ENCODE measurements around the gene SSNA1.

Gene SSNA1

GRCh38 chr9:137231372-137232039, 43.0 kb downstream of the SSNA1 start:
- H3K4me3 ChIP-seq (ENCODE audit: low read length) = no peak overlapping the region
- H3K9me3 ChIP-seq (ENCODE audit: insufficient read depth, low read length) = no peaks in the 10 kb centered on the region
- no peaks in the 10 kb centered on the region for H3K79me2 ChIP-seq (ENCODE audit: low read length)
- H3K36me3 ChIP-seq (replicated peaks; ENCODE audit: low read depth, low read length) = no peaks in the 10 kb centered on the region
- 0 out of 2 replicates have a peak, but pooled peaks cover 2% of the 10 kb centered on the region for H3K27me3 ChIP-seq (ENCODE audit: low read depth, low read length)
- H4K20me1 ChIP-seq (ENCODE audit: insufficient read depth, low read length) = no peaks in the 10 kb centered on the region
- no peak overlapping the region for H2AFZ ChIP-seq (ENCODE audit: low read depth, low read length)
- H3K4me1 ChIP-seq (ENCODE audit: low read length) = peaks cover 29% of the 10 kb centered on the region
- no peak overlapping the region for H3K9ac ChIP-seq (ENCODE audit: low read length)
- no peak for TF ChIP-seq EZH2phosphoT487 (IDR thresholded peaks at IDR 0.05; ENCODE audit: low read depth)
- no peak for TF ChIP-seq CTCF (IDR thresholded peaks at IDR 0.05; ENCODE audit: low read depth, low read length)
- no peak overlapping the region for H3K4me2 ChIP-seq (ENCODE audit: low read length)
- H3K27ac ChIP-seq (ENCODE audit: low read length) = no peak overlapping the region

DNA sequence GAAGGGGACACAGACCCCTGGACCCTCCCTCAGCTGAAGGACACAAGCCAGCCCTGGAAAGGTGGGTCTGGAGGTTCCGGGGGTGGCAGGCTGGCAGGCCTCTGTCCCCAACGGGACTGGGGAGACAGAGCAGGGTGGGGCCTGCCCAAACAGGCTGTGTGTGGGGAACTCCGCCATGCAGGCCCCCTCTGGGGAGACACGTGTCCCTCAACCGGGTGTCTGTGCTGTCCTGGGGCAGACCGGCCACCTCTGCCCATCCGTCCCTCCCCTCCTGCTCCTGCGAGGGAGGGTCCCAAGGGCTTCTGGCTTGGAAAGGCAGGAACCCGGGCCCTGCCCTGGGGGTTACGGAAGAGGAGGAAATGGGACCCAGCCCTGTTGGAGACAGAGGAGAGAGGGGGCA, 43.6 kb downstream of the SSNA1 start:
- no peak overlapping the region for H3K4me2 ChIP-seq (ENCODE audit: low read length)
- H3K27me3 ChIP-seq (ENCODE audit: low read depth, low read length) = 0 out of 2 replicates have a peak, but pooled peaks cover 2% of the 10 kb centered on the region
- peaks cover 34% of the 10 kb centered on the region for H3K4me1 ChIP-seq (ENCODE audit: low read length)
- 0 out of 2 replicates have a peak, but pooled peaks cover under 1% of the 10 kb centered on the region for H3K79me2 ChIP-seq (ENCODE audit: low read length)
- no peaks in the 10 kb centered on the region for H3K9me3 ChIP-seq (ENCODE audit: insufficient read depth, low read length)
- no peaks in the 10 kb centered on the region for H4K20me1 ChIP-seq (ENCODE audit: insufficient read depth, low read length)
- H3K36me3 ChIP-seq (replicated peaks; ENCODE audit: low read depth, low read length) = no peaks in the 10 kb centered on the region
- no peak overlapping the region for H2AFZ ChIP-seq (ENCODE audit: low read depth, low read length)
- no peak overlapping the region for H3K9ac ChIP-seq (ENCODE audit: low read length)
- H3K27ac ChIP-seq (ENCODE audit: low read length) = no peak overlapping the region
- no peak overlapping the region for H3K4me3 ChIP-seq (ENCODE audit: low read length)
- TF ChIP-seq CTCF (IDR thresholded peaks at IDR 0.05; ENCODE audit: low read depth, low read length) (no peak), EZH2phosphoT487 (IDR thresholded peaks at IDR 0.05; ENCODE audit: low read depth) (no peak)

DNA sequence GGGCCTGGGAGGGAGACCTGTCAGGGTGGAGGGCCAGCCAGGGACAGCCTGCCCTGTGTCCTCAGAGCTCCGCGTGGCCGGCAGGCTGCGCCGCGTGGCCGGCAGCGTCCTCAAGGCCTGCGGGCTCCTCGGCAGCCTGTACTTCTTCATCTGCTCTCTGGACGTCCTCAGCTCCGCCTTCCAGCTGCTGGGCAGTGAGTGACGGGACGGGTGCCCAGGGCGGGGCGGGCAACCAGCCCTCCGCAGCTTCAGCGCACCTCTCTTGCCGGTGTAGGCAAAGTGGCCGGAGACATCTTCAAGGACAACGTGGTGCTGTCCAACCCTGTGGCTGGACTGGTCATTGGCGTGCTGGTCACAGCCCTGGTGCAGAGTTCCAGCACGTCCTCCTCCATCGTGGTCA, 44.0 kb downstream of the SSNA1 start:
- no peaks in the 10 kb centered on the region for H3K36me3 ChIP-seq (replicated peaks; ENCODE audit: low read depth, low read length)
- H3K9ac ChIP-seq (ENCODE audit: low read length) = no peak overlapping the region
- no peak overlapping the region for H3K4me2 ChIP-seq (ENCODE audit: low read length)
- H4K20me1 ChIP-seq (ENCODE audit: insufficient read depth, low read length) = no peaks in the 10 kb centered on the region
- 0 out of 2 replicates have a peak, but pooled peaks cover 2% of the 10 kb centered on the region for H3K27me3 ChIP-seq (ENCODE audit: low read depth, low read length)
- TF ChIP-seq EZH2phosphoT487 (IDR thresholded peaks at IDR 0.05; ENCODE audit: low read depth) (no peak), CTCF (IDR thresholded peaks at IDR 0.05; ENCODE audit: low read depth, low read length) (no peak)
- no peak overlapping the region for H3K27ac ChIP-seq (ENCODE audit: low read length)
- H3K4me3 ChIP-seq (ENCODE audit: low read length) = no peak overlapping the region
- no peak overlapping the region for H2AFZ ChIP-seq (ENCODE audit: low read depth, low read length)
- H3K79me2 ChIP-seq (ENCODE audit: low read length) = 0 out of 2 replicates have a peak, but pooled peaks cover 4% of the 10 kb centered on the region
- H3K9me3 ChIP-seq (ENCODE audit: insufficient read depth, low read length) = no peaks in the 10 kb centered on the region
- H3K4me1 ChIP-seq (ENCODE audit: low read length) = peaks cover 35% of the 10 kb centered on the region

GRCh38 chr9:137233143-137233980, 44.9 kb downstream of the SSNA1 start:
- TF ChIP-seq CTCF (IDR thresholded peaks at IDR 0.05; ENCODE audit: low read depth, low read length) (no peak), EZH2phosphoT487 (IDR thresholded peaks at IDR 0.05; ENCODE audit: low read depth) (no peak)
- no peaks in the 10 kb centered on the region for H4K20me1 ChIP-seq (ENCODE audit: insufficient read depth, low read length)
- no peaks in the 10 kb centered on the region for H3K36me3 ChIP-seq (replicated peaks; ENCODE audit: low read depth, low read length)
- no peak overlapping the region for H3K27ac ChIP-seq (ENCODE audit: low read length)
- H3K4me1 ChIP-seq (ENCODE audit: low read length) = peaks cover 41% of the 10 kb centered on the region
- H3K79me2 ChIP-seq (ENCODE audit: low read length) = peaks cover 8% of the 10 kb centered on the region
- 0 out of 2 replicates have a peak, but pooled peaks cover 2% of the 10 kb centered on the region for H3K27me3 ChIP-seq (ENCODE audit: low read depth, low read length)
- H2AFZ ChIP-seq (ENCODE audit: low read depth, low read length) = no peak overlapping the region
- no peak overlapping the region for H3K4me2 ChIP-seq (ENCODE audit: low read length)
- no peak overlapping the region for H3K9ac ChIP-seq (ENCODE audit: low read length)
- no peaks in the 10 kb centered on the region for H3K9me3 ChIP-seq (ENCODE audit: insufficient read depth, low read length)
- H3K4me3 ChIP-seq (ENCODE audit: low read length) = no peak overlapping the region
